H9 (cell line): ENCODE results near the gene CABP7. TPM values are rescaled to one million over a fixed set of nuclear protein-coding genes. Genes with fewer than 3 reads are reported as not detected.

Experiments
- DNase-seq: peaks from one replicate; pipeline ENCODE4 v3.0.0-alpha.2; 2017
- H2AFZ ChIP-seq: one replicate; pipeline ENCODE4 v1.6.1; 2013; ENCODE audit warnings: mild to moderate bottlenecking, low read length, control low read depth, moderate library complexity
- H2AK5ac ChIP-seq: 2 replicates; pipeline ENCODE4 v1.6.1; 2013; ENCODE audit warnings: low read length, control low read depth, mixed read lengths; ENCODE audit not compliant: insufficient read length
- H2BK120ac ChIP-seq: one replicate; pipeline ENCODE4 v1.6.1; 2013; ENCODE audit warnings: low read depth, mild to moderate bottlenecking, low read length, control low read depth, inconsistent platforms; ENCODE audit not compliant: poor library complexity, severe bottlenecking
- H2BK12ac ChIP-seq: 2 replicates; pipeline ENCODE4 v1.6.1; 2013; ENCODE audit warnings: low read length, control low read depth, mixed read lengths, low read depth; ENCODE audit not compliant: insufficient read length
- H2BK15ac ChIP-seq: 2 replicates; pipeline ENCODE4 v1.6.1; 2013; ENCODE audit warnings: low read depth, low read length, control low read depth
- H2BK20ac ChIP-seq: one replicate; pipeline ENCODE4 v1.6.1; 2013; ENCODE audit warnings: low read depth, mild to moderate bottlenecking, low read length, control low read depth, inconsistent platforms; ENCODE audit not compliant: poor library complexity, severe bottlenecking
- H2BK5ac ChIP-seq: 2 replicates; pipeline ENCODE4 v1.6.1; 2013; ENCODE audit warnings: low read length, control low read depth, mixed read lengths; ENCODE audit not compliant: insufficient read length
- H3K14ac ChIP-seq: 2 replicates; pipeline ENCODE4 v1.6.1; 2013; ENCODE audit warnings: low read length, control low read depth; ENCODE audit not compliant: insufficient read depth
- H3K18ac ChIP-seq: 2 replicates; pipeline ENCODE4 v1.6.1; 2013; ENCODE audit warnings: low read depth, mild to moderate bottlenecking, mixed read lengths, low read length, control low read depth; ENCODE audit not compliant: insufficient read length
- H3K23ac ChIP-seq: 2 replicates; pipeline ENCODE4 v1.6.1; 2013; ENCODE audit warnings: low read length, control low read depth, mixed read lengths, low read depth; ENCODE audit not compliant: insufficient read length
- H3K23me2 ChIP-seq: 2 replicates; pipeline ENCODE4 v1.6.1; 2013; ENCODE audit warnings: low read depth, mild to moderate bottlenecking, mixed read lengths, low read length, control low read depth; ENCODE audit not compliant: insufficient read length, poor library complexity, severe bottlenecking
- H3K27ac ChIP-seq: 2 replicates; pipeline ENCODE4 v1.5.1; 2013; ENCODE audit warnings: low read length, control low read depth, mixed read lengths, low read depth; ENCODE audit not compliant: insufficient read length
- H3K27me3 ChIP-seq: 2 replicates; pipeline ENCODE4 v1.6.1; 2013; ENCODE audit warnings: low read length, control low read depth, inconsistent platforms; ENCODE audit not compliant: insufficient read depth
- H3K4ac ChIP-seq: 2 replicates; pipeline ENCODE4 v1.6.1; 2013; ENCODE audit warnings: low read depth, mild to moderate bottlenecking, control low read depth, inconsistent platforms, low read length, moderate library complexity
- H3K4me1 ChIP-seq: 2 replicates; pipeline ENCODE4 v1.6.1; 2013; ENCODE audit warnings: low read length, control low read depth, inconsistent platforms; ENCODE audit not compliant: insufficient read depth
- H3K4me2 ChIP-seq: 2 replicates; pipeline ENCODE4 v1.6.1; 2013; ENCODE audit warnings: low read length, control low read depth, mixed read lengths; ENCODE audit not compliant: insufficient read length, insufficient read depth
- H3K56ac ChIP-seq: 2 replicates; pipeline ENCODE4 v1.6.1; 2013; ENCODE audit warnings: low read depth, mild to moderate bottlenecking, mixed read lengths, low read length, control low read depth; ENCODE audit not compliant: insufficient read length
- H3K79me1 ChIP-seq: 2 replicates; pipeline ENCODE4 v1.6.1; 2013; ENCODE audit warnings: low read depth, mild to moderate bottlenecking, moderate library complexity, low read length, control low read depth, inconsistent platforms; ENCODE audit not compliant: insufficient read depth, poor library complexity, severe bottlenecking
- H3K79me2 ChIP-seq: 2 replicates; pipeline ENCODE4 v1.6.1; 2013; ENCODE audit warnings: low read length, control low read depth, inconsistent platforms; ENCODE audit not compliant: insufficient read depth
- H3K9ac ChIP-seq: 2 replicates; pipeline ENCODE4 v1.6.1; 2013; ENCODE audit warnings: low read length, control low read depth, mixed read lengths; ENCODE audit not compliant: insufficient read length; ENCODE audit errors: extremely low read depth
- H3K9me3 ChIP-seq: one replicate; pipeline ENCODE4 v1.6.1; 2013; ENCODE audit warnings: low read depth, low read length, inconsistent platforms; ENCODE audit not compliant: control insufficient read depth
- H3T11ph ChIP-seq: one replicate; pipeline ENCODE4 v1.6.1; 2013; ENCODE audit warnings: mild to moderate bottlenecking, low read length, control low read depth, inconsistent platforms
- H4K20me1 ChIP-seq: one replicate; pipeline ENCODE4 v1.6.1; 2013; ENCODE audit not compliant: control insufficient read depth, insufficient read length, insufficient read depth
- H4K5ac ChIP-seq: 2 replicates; pipeline ENCODE4 v1.6.1; 2013; ENCODE audit warnings: low read depth, mild to moderate bottlenecking, mixed read lengths, low read length, control low read depth; ENCODE audit not compliant: insufficient read length
- H4K8ac ChIP-seq: replicated peaks from 2 replicates; pipeline ENCODE4 v1.6.1; 2013; ENCODE audit warnings: low read length, control low read depth, mixed read lengths, low read depth; ENCODE audit not compliant: insufficient read length
- H4K91ac ChIP-seq: 2 replicates; pipeline ENCODE4 v1.6.1; 2013; ENCODE audit warnings: low read depth, mild to moderate bottlenecking, moderate library complexity, mixed read lengths, low read length, control low read depth; ENCODE audit not compliant: insufficient read length
- H3K27ac Mint-ChIP-seq, 3 experiments: 2 replicates in 2 of 3; 3 replicates in 1 of 3; pipeline ENCODE4 v1.8.0; 2020 to 2021; ENCODE audit warnings: mixed read lengths in 3 of 3, mild to moderate bottlenecking in 1 of 3, moderate library complexity in 1 of 3
- H3K27me3 Mint-ChIP-seq: 2 replicates; pipeline ENCODE4 v1.8.0; 2021; ENCODE audit warnings: low read depth, mild to moderate bottlenecking, moderate library complexity, mixed read lengths
- H3K36me3 Mint-ChIP-seq, 3 experiments: 2 replicates in 2 of 3; 3 replicates in 1 of 3; pipeline ENCODE4 v1.8.0; 2020 to 2021; ENCODE audit warnings: low read depth in 3 of 3, mixed read lengths in 3 of 3; ENCODE audit not compliant: insufficient read depth in 1 of 3
- H3K4me1 Mint-ChIP-seq, 2 experiments: 2 replicates each; pipeline ENCODE4 v1.8.0; 2020; ENCODE audit warnings: mixed read lengths in 2 of 2
- H3K4me3 Mint-ChIP-seq, 2 experiments: 2 replicates in 1 of 2; 3 replicates in 1 of 2; pipeline ENCODE4 v1.8.0; 2020 to 2021; ENCODE audit warnings: mild to moderate bottlenecking in 2 of 2, mixed read lengths in 2 of 2, moderate library complexity in 1 of 2
- H3K9me3 Mint-ChIP-seq, 2 experiments: 2 replicates in 1 of 2; 3 replicates in 1 of 2; pipeline ENCODE4 v1.8.0; 2020; ENCODE audit warnings: mild to moderate bottlenecking in 2 of 2, mixed read lengths in 2 of 2, moderate library complexity in 1 of 2
- CTCF ChIP-seq: fragments of 200-600 bp; sonication (generic); conservative IDR thresholded peaks from 3 replicates; pipeline ENCODE4 v1.8.0; 2021; ENCODE audit warnings: antibody characterized with exemption, mild to moderate bottlenecking
- WGBS: extraction: QIAGEN DNeasy Blood & Tissue Kit; methylation state at CpG from one replicate; pipeline ENCODE4 v1.1.7; 2013; ENCODE audit warnings: missing lambda C conversion rate, low lambda C conversion rate, mixed read lengths; ENCODE audit not compliant: insufficient read length; ENCODE audit errors: extremely low coverage; 5-methylcytosine and 5-hydroxymethylcytosine counted together
- total RNA-seq: library from RNA; stranded (reverse); gene quantifications from 2 replicates; pipeline ENCODE4 v1.2.1, GENCODE V29; 2021

The CABP7 gene
- total RNA-seq, 1 experiment from 2014 or later, result 0.83 TPM

- no peaks in the 10 kb centered on the region for H3K9me3 ChIP-seq
- Mint-ChIP-seq H3K9me3 (peaks cover 3% of the 10 kb centered on the region in 2 experiments; a peak in 3 of 5 replicates), H3K4me1 (peaks cover 4 to 6% of the 10 kb centered on the region in 2 experiments), H3K27me3 (no peaks in the 10 kb centered on the region), H3K4me3 (no peak overlapping the region), H3K36me3 (peaks cover 0 to 5% (median 5%) of the 10 kb centered on the region in 3 experiments; a peak in 3 of 7 replicates), H3K27ac (no peak overlapping the region)
- H3K56ac ChIP-seq, result no peak overlapping the region
- no peaks in the 10 kb centered on the region for H3K4me1 ChIP-seq
- H3K9ac ChIP-seq, result no peak overlapping the region
- TF ChIP-seq CTCF, result no peak
- DNase-seq, result no peak
- no peaks in the 10 kb centered on the region for H3K79me1 ChIP-seq
- H4K5ac ChIP-seq, result no peak overlapping the region
- H3K4me2 ChIP-seq, result no peak overlapping the region
- H3K27ac ChIP-seq, result no peak overlapping the region
- H3K23me2 ChIP-seq, result peaks cover 4% of the 10 kb centered on the region
- no peaks in the 10 kb centered on the region for H3K27me3 ChIP-seq
- no peak overlapping the region for H3K18ac ChIP-seq
- no peak overlapping the region for H3K4ac ChIP-seq
- no peak overlapping the region for H2AK5ac ChIP-seq
- H3K14ac ChIP-seq, result no peak overlapping the region; the same call in 1 of the 2 replicates
- no peak overlapping the region for H4K8ac ChIP-seq
- H2BK20ac ChIP-seq, result no peak overlapping the region
- H4K20me1 ChIP-seq, result no peaks in the 10 kb centered on the region
- H3K79me2 ChIP-seq, result no peaks in the 10 kb centered on the region
- WGBS, result no CpG with 5 or more reads among the region's 5 CpGs
- H3T11ph ChIP-seq, result no peak overlapping the region
- no peak overlapping the region for H2BK12ac ChIP-seq
- no peak overlapping the region for H4K91ac ChIP-seq
- no peak overlapping the region for H3K23ac ChIP-seq
- H2BK120ac ChIP-seq, result no peak overlapping the region
- H2BK5ac ChIP-seq, result no peak overlapping the region
- no peak overlapping the region; the same call in 1 of the 2 replicates for H2BK15ac ChIP-seq
- no peak overlapping the region for H2AFZ ChIP-seq
Observed at GRCh38 chr22:29740216-29740615, 20.4 kb downstream of the CABP7 start.
